SK-N-SH (cell line): ENCODE results near the gene TMED9.
"Not testable (repeated sequence)": the region's sequence is repeated elsewhere in the genome, so short reads cannot be mapped to it uniquely, and the experiment has no call there.

Source experiments
- CTCF ChIP-seq: fragments of 200-600 bp; sonication (generic); IDR thresholded peaks from 2 replicates; pipeline ENCODE4 v1.6.1; 2017; ENCODE audit warnings: antibody characterized with exemption, mild to moderate bottlenecking, moderate library complexity
- FOXM1 ChIP-seq: IDR thresholded peaks from 2 replicates; pipeline ENCODE4 v1.4.0; 2012; ENCODE audit warnings: low read depth, mild to moderate bottlenecking
- GABPA ChIP-seq: IDR thresholded peaks from 2 replicates; pipeline ENCODE4 v1.4.0; 2012; ENCODE audit warnings: low read depth, mild to moderate bottlenecking
- IRF3 ChIP-seq: fragments of 150-350 bp; IDR thresholded peaks from 2 replicates; pipeline ENCODE4 v1.6.1; 2016; ENCODE audit warnings: mild to moderate bottlenecking, low read depth, low read length
- POLR2AphosphoS5 ChIP-seq: IDR thresholded peaks from 2 replicates; pipeline ENCODE4 v1.6.1; 2012; ENCODE audit warnings: low read depth, low read length
- RFX5 ChIP-seq: IDR thresholded peaks from 2 replicates; pipeline ENCODE4 v1.6.1; 2012; ENCODE audit warnings: mild to moderate bottlenecking, improper control_type of control experiment, low read length
- SIN3A ChIP-seq: IDR thresholded peaks from 2 replicates; pipeline ENCODE4 v1.6.1; 2012; ENCODE audit warnings: low read depth, mild to moderate bottlenecking, low read length, moderate library complexity, borderline replicate concordance
- TEAD4 ChIP-seq: IDR thresholded peaks from 2 replicates; pipeline ENCODE4 v1.4.0; 2012; ENCODE audit warnings: mild to moderate bottlenecking, borderline replicate concordance; ENCODE audit not compliant: insufficient read depth
- USF2 ChIP-seq: fragments of 150-350 bp; IDR thresholded peaks from 2 replicates; pipeline ENCODE4 v1.6.1; 2017; ENCODE audit warnings: antibody characterized with exemption, low read length, low read depth, borderline replicate concordance
- YY1 ChIP-seq: IDR thresholded peaks from 2 replicates; pipeline ENCODE4 v1.4.0; 2012; ENCODE audit warnings: low read depth, mild to moderate bottlenecking

- TF ChIP-seq CTCF, IRF3, FOXM1, RFX5, USF2, SIN3A, GABPA, TEAD4, POLR2AphosphoS5, YY1: not testable (repeated sequence)
These were observed 32.2 kb downstream of the TMED9 start for GRCh38 chr5:177624172-177624571.
